Embryonic facial prominence (tissue), 1 donor: Measurements from ENCODE around the gene MICAL3.

Experiments used
- DNase-seq: peaks from one replicate; pipeline ENCODE4 v3.0.0-alpha.2; 2016; ENCODE audit errors: extremely low spot score

Gene MICAL3

GRCh38 chr22:17872471-17872870, 151.9 kb downstream of the MICAL3 start:
- DNase-seq, result no peak

GRCh38 chr22:17871726-17872458, 152.5 kb downstream of the MICAL3 start:
- DNase-seq, result no peak

- DNase-seq, result no peak
Observed at GRCh38 chr22:17870407-17870806, 154.0 kb downstream of the MICAL3 start.

GRCh38 chr22:17869285-17870096, 154.9 kb downstream of the MICAL3 start:
- no peak for DNase-seq

GRCh38 chr22:17868771-17869170, 155.6 kb downstream of the MICAL3 start:
- DNase-seq, result no peak

GRCh38 chr22:17867160-17867785, 157.1 kb downstream of the MICAL3 start:
- DNase-seq, result no peak

- DNase-seq, result no peak
Observed at GRCh38 chr22:17866621-17867020, 157.7 kb downstream of the MICAL3 start.

GRCh38 chr22:17866127-17866526, 158.2 kb downstream of the MICAL3 start:
- no peak for DNase-seq

- no peak for DNase-seq
Observed at GRCh38 chr22:17865183-17866055, 158.9 kb downstream of the MICAL3 start.

- no peak for DNase-seq
Observed at GRCh38 chr22:17864398-17865182, 159.8 kb downstream of the MICAL3 start.

- no peak for DNase-seq
Observed at GRCh38 chr22:17862646-17863181, 161.6 kb downstream of the MICAL3 start.

GRCh38 chr22:17861909-17862308, 162.5 kb downstream of the MICAL3 start:
- no peak for DNase-seq

GRCh38 chr22:17860220-17860965, 164.0 kb downstream of the MICAL3 start:
- no peak for DNase-seq

GRCh38 chr22:17858033-17858432, 166.3 kb downstream of the MICAL3 start:
- no peak for DNase-seq

GRCh38 chr22:17855572-17856290, 168.6 kb downstream of the MICAL3 start:
- DNase-seq, result no peak

- no peak for DNase-seq
Observed at GRCh38 chr22:17853073-17853472, 171.3 kb downstream of the MICAL3 start.

GRCh38 chr22:17851759-17852158, 172.6 kb downstream of the MICAL3 start:
- DNase-seq, result no peak

GRCh38 chr22:17847360-17848078, 176.8 kb downstream of the MICAL3 start:
- no peak for DNase-seq
